Erythroblast (primary cell): ENCODE measurements around the gene PLEKHG3.

Source experiments
- GATA1 ChIP-seq: IDR thresholded peaks from 2 replicates; pipeline ENCODE4 v1.6.1; 2011; ENCODE audit warnings: low read depth, mild to moderate bottlenecking, control low read depth, low read length, moderate library complexity
- POLR2A ChIP-seq: IDR thresholded peaks from 2 replicates; pipeline ENCODE4 v1.6.1; 2011; ENCODE audit warnings: mild to moderate bottlenecking, low read length

DNA sequence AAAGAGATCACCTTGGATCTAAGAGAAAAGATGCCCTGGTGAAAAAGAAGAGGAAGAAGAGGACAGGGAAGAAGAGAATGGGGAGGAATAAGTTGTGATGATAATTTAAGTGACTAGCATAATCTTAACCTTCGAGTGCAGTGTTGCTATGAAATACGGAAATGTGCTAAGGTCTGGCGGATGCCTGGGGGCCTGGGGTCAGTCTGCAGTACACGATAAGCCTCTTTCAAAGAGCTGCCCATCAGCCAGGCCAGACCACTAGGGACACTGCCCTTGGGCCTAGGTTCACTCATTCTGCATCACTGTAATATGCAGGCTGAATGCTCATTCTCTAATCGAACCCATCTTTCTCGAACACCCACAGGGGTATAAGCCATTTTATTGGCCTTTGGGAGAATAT, 83.4 kb downstream of the PLEKHG3 start:
- TF ChIP-seq POLR2A (no peak), GATA1 (no peak)
